SH-SY5Y (cell line): ENCODE results near the gene CBLB.

Source experiments
- GATA2 ChIP-seq: IDR thresholded peaks from 2 replicates; pipeline ENCODE4 v1.6.1; 2011; ENCODE audit warnings: mild to moderate bottlenecking, low read depth, low read length
- GATA3 ChIP-seq: IDR thresholded peaks from 2 replicates; pipeline ENCODE4 v1.6.1; 2011; ENCODE audit warnings: low read depth, mild to moderate bottlenecking, low read length, moderate library complexity

GRCh38 chr3:105676621-105677300 lies 192.1 kb downstream of the CBLB start:
- TF ChIP-seq GATA2 (no peak), GATA3 (no peak)
